BJ (cell line): ENCODE data around the gene PTPRE. TPM values are rescaled to one million over a fixed set of nuclear protein-coding genes. Genes with fewer than 3 reads are reported as not detected.

Source experiments
- CTCF ChIA-PET: fragments of 350-600 bp; formaldehyde crosslinking; extraction: SDS; loops from one replicate; lab custom pipeline; 2021; ENCODE audit warnings: antibody characterized with exemption, inconsistent platforms; lab: Yijun Ruan, JAX
- POLR2A ChIA-PET: fragments of 300-600 bp; sonication (Branson Sonifier 250); formaldehyde crosslinking; extraction: SDS; loops from one replicate; lab custom pipeline; 2021; ENCODE audit warnings: antibody characterized with exemption; lab: Charles Lee
- DNase-seq: peaks from one replicate; pipeline ENCODE4 v3.0.0-alpha.2; 2011; ENCODE audit warnings: low read depth
- H3K27me3 ChIP-seq: 2 replicates; pipeline ENCODE4 v1.6.0; 2011; ENCODE audit warnings: low read length; ENCODE audit not compliant: control insufficient read depth, insufficient read depth
- H3K36me3 ChIP-seq: 2 replicates; pipeline ENCODE4 v1.5.1; 2011; ENCODE audit warnings: low read length; ENCODE audit not compliant: control insufficient read depth, insufficient read depth
- H3K4me3 ChIP-seq: 2 replicates; pipeline ENCODE4 v1.5.1; 2011; ENCODE audit warnings: low read depth, mild to moderate bottlenecking, control low read depth, low read length
- CTCF ChIP-seq: IDR thresholded peaks from 2 replicates; pipeline ENCODE4 v1.5.1; 2011; ENCODE audit warnings: low read depth, mild to moderate bottlenecking, control low read depth, inconsistent platforms, low read length, moderate library complexity; ENCODE audit not compliant: insufficient read depth
- polyA plus RNA-seq: library from polyadenylated mRNA; depleted of rRNA; stranded (reverse); fragments of >200 nt; gene quantifications from 2 replicates; pipeline ENCODE4 v1.2.3, GENCODE V29; 2011

Gene PTPRE
- polyA plus RNA-seq, 1 experiment: 0.09 TPM

GRCh38 chr10:127911218-127911866, 4.4 kb downstream of the PTPRE start:
- no peak for TF ChIP-seq CTCF
- POLR2A ChIA-PET: no interaction called here
- Histone ChIP-seq H3K36me3 (no peaks in the 10 kb centered on the region), H3K27me3 (no peaks in the 10 kb centered on the region), H3K4me3 (no peak overlapping the region)
- CTCF ChIA-PET: no interaction called here
- no peak for DNase-seq

GRCh38 chr10:127911867-127912257, 5.0 kb downstream of the PTPRE start:
- CTCF ChIA-PET: no interaction called here
- no peak for DNase-seq
- POLR2A ChIA-PET: no interaction called here
- no peaks in the 10 kb centered on the region for H3K36me3 ChIP-seq
- no peak for TF ChIP-seq CTCF
- H3K27me3 ChIP-seq: no peaks in the 10 kb centered on the region
- H3K4me3 ChIP-seq: no peak overlapping the region

DNA sequence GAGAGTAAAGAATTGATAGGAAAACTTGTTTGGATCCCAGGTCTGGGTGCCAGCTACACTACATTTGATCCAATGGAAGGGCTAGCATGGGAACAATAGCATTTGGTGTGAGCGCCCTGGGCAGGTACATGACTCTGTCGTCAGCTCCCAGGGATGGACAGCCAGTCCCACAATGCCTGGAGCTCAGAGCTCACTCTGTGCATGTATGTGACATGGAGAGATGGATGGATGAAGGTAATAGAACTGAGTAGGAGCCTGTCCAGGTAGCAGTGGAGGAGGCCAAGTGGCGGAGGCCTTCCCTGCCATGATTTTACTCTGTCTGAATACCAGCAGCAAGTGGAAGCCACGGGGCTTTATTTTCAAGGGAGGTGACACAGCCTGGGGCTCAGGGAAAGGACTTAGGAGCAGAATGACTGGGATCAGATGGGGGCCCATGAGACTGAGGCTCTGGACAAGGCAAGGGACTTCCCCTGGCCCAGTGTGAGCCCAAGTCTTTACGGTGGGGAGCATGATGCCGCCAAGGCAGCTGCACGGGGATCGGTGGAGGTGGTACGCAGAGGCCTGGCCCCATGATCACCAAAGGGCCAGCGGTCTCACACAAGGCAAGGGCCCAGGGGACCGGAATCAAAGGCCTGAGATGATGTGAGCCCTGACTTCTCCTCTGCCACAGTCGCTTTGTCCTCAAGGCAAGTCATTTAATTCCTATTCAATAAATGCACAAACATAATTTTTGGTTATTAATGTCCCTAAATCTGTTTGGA, 5.9 kb downstream of the PTPRE start:
- POLR2A ChIA-PET: no interaction called here

DNA sequence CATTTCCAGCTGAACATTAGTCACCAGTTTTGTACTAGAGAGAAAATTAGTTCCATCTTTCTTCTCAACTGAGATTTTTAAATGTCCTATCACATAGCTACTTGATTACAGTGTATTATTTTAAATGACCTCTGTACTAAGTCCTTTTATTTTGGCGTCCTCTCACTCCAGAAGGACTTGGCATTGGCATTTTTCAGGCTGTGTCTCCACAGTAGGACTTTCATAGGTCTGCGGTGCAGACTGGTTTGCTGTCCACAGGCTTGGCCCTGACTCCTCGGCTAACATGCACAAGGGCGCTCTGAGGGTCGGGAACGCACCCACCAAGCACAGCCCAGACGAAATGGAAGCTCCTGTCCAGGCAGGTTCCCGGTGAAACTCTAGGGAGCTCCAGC, 6.5 kb downstream of the PTPRE start:
- POLR2A ChIA-PET: no interaction called here
- Histone ChIP-seq H3K27me3 (no peaks in the 10 kb centered on the region), H3K36me3 (no peaks in the 10 kb centered on the region), H3K4me3 (no peak overlapping the region)
- DNase-seq: no peak
- no peak for TF ChIP-seq CTCF
- CTCF ChIA-PET: interaction anchor here (0.6 to 1.3 kb wide), 2 partner anchors 10 to 156 kb away, joined by 3 read pairs; no protein-coding TSS in a partner anchor

More for the DNA sequence above, 5.9 kb downstream of the PTPRE start:
- H3K27me3 ChIP-seq: no peaks in the 10 kb centered on the region
- H3K4me3 ChIP-seq: no peak overlapping the region
- CTCF ChIA-PET: interaction anchor here (0.6 to 0.8 kb wide), 2 partner anchors 10 to 156 kb away, joined by 3 to 5 read pairs; no protein-coding TSS in a partner anchor
- TF ChIP-seq CTCF: no peak
- no peak for DNase-seq
- H3K36me3 ChIP-seq: no peaks in the 10 kb centered on the region

GRCh38 chr10:127915324-127915723, 8.4 kb downstream of the PTPRE start:
- ChIA-PET CTCF (interaction anchor here (1.2 to 2.1 kb wide), 3 partner anchors 8 to 96 kb away, joined by 3 to 5 read pairs (median 4); partner anchors contain the start of gene PTPRE), POLR2A (no interaction called here)
- DNase-seq: no peak
- Histone ChIP-seq H3K36me3 (no peaks in the 10 kb centered on the region), H3K27me3 (no peaks in the 10 kb centered on the region), H3K4me3 (no peak overlapping the region)
- TF ChIP-seq CTCF: no peak
